Esophagus muscularis mucosa (tissue), 4 donors: ENCODE measurements around the gene MFSD6. TPM values are rescaled to one million over a fixed set of nuclear protein-coding genes. Genes with fewer than 3 reads are reported as not detected.

ENCODE experiments used
- DNase-seq: peaks from one replicate; pipeline ENCODE4 v3.0.0-alpha.2; 2017; ENCODE audit errors: extremely low spot score
- H3K27ac ChIP-seq, 4 donors: fragments of 200-600 bp; sonication (generic); replicated peaks in 1 of 4; 1 replicate in 3 of 4; 2 replicates in 1 of 4; pipeline ENCODE4 v1.5.1; 2016 to 2019; ENCODE audit warnings: mild to moderate bottlenecking in 1 of 4
- H3K27me3 ChIP-seq, 4 donors: fragments of 200-600 bp; sonication (generic); one replicate each; pipeline versions ENCODE4 v1.5.1 to v1.6.0; 2016 to 2019
- H3K36me3 ChIP-seq, 4 donors: fragments of 200-600 bp; sonication (generic); one replicate each; pipeline ENCODE4 v1.5.1; 2016 to 2019
- H3K4me1 ChIP-seq, 4 donors: fragments of 200-600 bp; sonication (generic); one replicate each; pipeline ENCODE4 v1.5.1; 2016 to 2019
- H3K4me3 ChIP-seq, 4 donors: fragments of 200-600 bp; sonication (generic); 1 replicate in 2 of 4; 2 replicates in 2 of 4; pipeline ENCODE4 v1.5.1; 2016 to 2019; ENCODE audit warnings: mild to moderate bottlenecking in 4 of 4, moderate library complexity in 1 of 4
- H3K9me3 ChIP-seq, 4 donors: fragments of 200-600 bp; sonication (generic); 1 replicate in 3 of 4; 2 replicates in 1 of 4; pipeline ENCODE4 v1.5.1; 2016 to 2019
- CTCF ChIP-seq, 3 experiments: fragments of 200-600 bp in 2 of 3; fragments of 450-650 bp in 1 of 3; sonication (generic) in 2 of 3; IDR thresholded peaks; one replicate each; pipeline ENCODE4 v1.5.1; 2017 to 2019; ENCODE audit warnings: antibody characterized with exemption in 3 of 3, mild to moderate bottlenecking in 2 of 3, moderate library complexity in 1 of 3
- EP300 ChIP-seq: sonication (generic); formaldehyde crosslinking; IDR thresholded peaks from one replicate; pipeline ENCODE4 v1.6.1; 2017; ENCODE audit warnings: antibody characterized with exemption
- POLR2A ChIP-seq: fragments of 450-650 bp; IDR thresholded peaks from one replicate; pipeline ENCODE4 v1.6.1; 2017; ENCODE audit warnings: antibody characterized with exemption, moderate library complexity, mild to moderate bottlenecking, low read depth
- POLR2AphosphoS5 ChIP-seq, 2 donors: sonication (generic); formaldehyde crosslinking; IDR thresholded peaks; one replicate each; pipeline ENCODE4 v1.6.1; 2017; ENCODE audit warnings: antibody characterized with exemption in 2 of 2
- WGBS: methylation state at CpG from one replicate; pipeline ENCODE4 v1.1.5; 2018; 5-methylcytosine and 5-hydroxymethylcytosine counted together
- intact Hi-C: fragments of 100-400 bp; cut with DNase I; formaldehyde crosslinking; loops from one replicate; pipeline ENCODE4 v1.15.1; 2023
- total RNA-seq, 4 donors: library from RNA; depleted of rRNA; stranded (reverse); fragments of >200 nt; gene quantifications; one replicate each; pipeline versions ENCODE4 v1.1.0 to v1.2.1, GENCODE V29; 2016

The MFSD6 gene
- total RNA-seq, 4 donors from 2014 or later: 145 to 180 (median 163) TPM

- peaks cover 16 to 51% (median 28%) of the 10 kb centered on the region in 4 donors for H3K4me1 ChIP-seq
- WGBS: 55% methylated on average over 10 of the region's 10 CpGs
- H3K36me3 ChIP-seq: no peaks in the 10 kb centered on the region
- H3K9me3 ChIP-seq: peaks cover 0 to 9% (median 0%) of the 10 kb centered on the region in 4 donors
- peak overlapping the region; percentile 96 to 98 (median 98) for H3K27ac ChIP-seq
- peak overlapping the region; percentile 75 to 84 (median 82) for H3K4me3 ChIP-seq
- TF ChIP-seq EP300 (no peak), POLR2A (no peak), CTCF (IDR thresholded peaks at IDR 0.05) (no peak), POLR2AphosphoS5 (IDR thresholded peaks at IDR 0.05) (no peak)
- intact Hi-C loops: no loop called here
- DNase-seq: no peak
- no peaks in the 10 kb centered on the region for H3K27me3 ChIP-seq
Measured at GRCh38 chr2:190533175-190533967, 125.2 kb downstream of the MFSD6 start.

DNA sequence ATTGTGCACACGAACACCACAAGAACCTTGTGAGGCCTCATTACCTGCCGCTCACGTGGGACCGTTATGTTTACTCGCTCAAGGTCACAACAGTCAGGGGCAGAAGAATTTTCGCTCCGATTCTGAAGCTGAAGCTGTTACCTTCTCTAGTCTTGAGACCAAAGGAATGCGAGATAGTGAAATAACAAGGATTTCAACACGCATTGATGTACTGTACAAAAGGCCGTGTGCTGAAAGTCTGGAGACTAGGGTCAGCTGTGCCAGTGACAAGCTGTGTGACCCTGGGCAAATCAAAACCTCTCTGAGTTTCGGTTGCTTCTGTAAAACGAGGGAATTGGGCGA lies 125.8 kb downstream of the MFSD6 start:
- H3K9me3 ChIP-seq: peaks cover 0 to 14% (median 2%) of the 10 kb centered on the region in 4 donors
- no peaks in the 10 kb centered on the region for H3K36me3 ChIP-seq
- H3K27ac ChIP-seq: peak overlapping the region; percentile 96 to 98 (median 98)
- WGBS: 6% methylated on average over 10 of the region's 13 CpGs
- TF ChIP-seq POLR2A (no peak), POLR2AphosphoS5 (IDR thresholded peaks at IDR 0.05) (peak in 1 of 2 donors; percentile 18)
- intact Hi-C loops: no loop called here
- H3K4me3 ChIP-seq: peak overlapping the region; percentile 75 to 84 (median 82)
- no peaks in the 10 kb centered on the region for H3K27me3 ChIP-seq
- no peak for DNase-seq
- H3K4me1 ChIP-seq: peaks cover 16 to 45% (median 28%) of the 10 kb centered on the region in 4 donors

- peak within 1 kb of the TSS; percentile 75 to 84 (median 82) for H3K4me3 ChIP-seq
- peak; percentile 94 for DNase-seq
- H3K4me1 ChIP-seq: peaks cover 15 to 40% (median 28%) of the 10 kb centered on the region in 4 donors
- intact Hi-C loops: loop anchor here (5.0 kb wide), 2 partner anchors 38 to 123 kb away; no protein-coding TSS in a partner anchor
- TF ChIP-seq POLR2AphosphoS5 (IDR thresholded peaks at IDR 0.05): peak; percentile 68 to 78
- no peak for TF ChIP-seq POLR2A
- no peaks in the 10 kb centered on the region for H3K36me3 ChIP-seq
- no peaks in the 10 kb centered on the region for H3K27me3 ChIP-seq
- H3K9me3 ChIP-seq: peaks cover 0 to 20% (median 4%) of the 10 kb centered on the region in 4 donors
- WGBS: under 1% methylated on average over 20 of the region's 92 CpGs
- peak within 1 kb of the TSS; percentile 96 to 98 (median 98) for H3K27ac ChIP-seq
Measured at GRCh38 chr2:190534310-190535120, 126.4 kb downstream of the MFSD6 start, which contains the start of gene NEMP2. Gene NEMP2 (minus strand): TSS chr2:190534722. CDS start chr2:190534655, 67 bp downstream.

- H3K4me1 ChIP-seq: peaks cover 10 to 34% (median 25%) of the 10 kb centered on the region in 4 donors
- peak overlapping the region; percentile 75 to 84 (median 82) for H3K4me3 ChIP-seq
- TF ChIP-seq CTCF (IDR thresholded peaks at IDR 0.05) (no peak), POLR2AphosphoS5 (IDR thresholded peaks at IDR 0.05) (no peak), POLR2A (no peak), EP300 (no peak)
- H3K27me3 ChIP-seq: no peaks in the 10 kb centered on the region
- no peak for DNase-seq
- intact Hi-C loops: loop anchor here (5.0 kb wide), 2 partner anchors 37 to 122 kb away; no protein-coding TSS in a partner anchor
- peak overlapping the region; percentile 96 to 98 (median 98) for H3K27ac ChIP-seq
- H3K36me3 ChIP-seq: no peaks in the 10 kb centered on the region
- peaks cover 0 to 26% (median 9%) of the 10 kb centered on the region in 4 donors for H3K9me3 ChIP-seq
- 3% methylated on average over 7 of the region's 7 CpGs for WGBS
Measured at GRCh38 chr2:190535121-190535439, 126.9 kb downstream of the MFSD6 start.

DNA sequence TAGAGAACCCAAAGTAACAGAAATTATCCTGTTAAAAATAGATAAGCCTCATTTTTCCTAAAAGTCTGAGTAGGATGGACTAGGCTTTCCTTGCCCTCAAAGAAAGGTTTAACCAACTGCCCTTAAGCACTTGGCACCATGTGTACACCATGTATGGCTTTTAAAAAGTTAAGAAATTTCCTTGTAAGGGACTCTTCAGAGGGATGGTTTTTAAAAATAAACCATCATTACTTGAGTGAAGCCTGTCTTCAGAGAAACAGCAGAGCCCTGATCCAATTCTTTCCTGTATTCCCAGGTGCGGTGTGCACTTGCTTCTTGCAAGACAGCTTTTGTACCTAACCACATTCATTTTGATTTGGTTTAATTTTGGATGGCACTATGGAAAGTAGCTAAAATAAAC lies 127.4 kb downstream of the MFSD6 start:
- H3K4me3 ChIP-seq: peak overlapping the region; percentile 75 to 84 (median 82)
- no peak for DNase-seq
- no peaks in the 10 kb centered on the region for H3K36me3 ChIP-seq
- peaks cover 0 to 31% (median 14%) of the 10 kb centered on the region in 4 donors for H3K9me3 ChIP-seq
- TF ChIP-seq EP300: no peak
- TF ChIP-seq POLR2AphosphoS5 (IDR thresholded peaks at IDR 0.05): no peak
- TF ChIP-seq CTCF (IDR thresholded peaks at IDR 0.05): no peak
- TF ChIP-seq POLR2A: no peak
- intact Hi-C loops: loop anchor here (5.0 kb wide), 2 partner anchors 37 to 122 kb away; no protein-coding TSS in a partner anchor
- peaks cover 5 to 29% (median 23%) of the 10 kb centered on the region in 4 donors for H3K4me1 ChIP-seq
- 53% methylated on average over 1 of the region's 1 CpG for WGBS
- H3K27me3 ChIP-seq: no peaks in the 10 kb centered on the region
- peak overlapping the region; percentile 96 to 98 (median 98) for H3K27ac ChIP-seq
